Astrocyte (in vitro differentiated cells and primary cell): ENCODE measurements around the gene CROCC2.

Experiments used
- CTCF ChIP-seq: IDR thresholded peaks from 2 replicates; pipeline ENCODE4 v1.5.1; 2011; ENCODE audit warnings: low read depth, mild to moderate bottlenecking, inconsistent platforms, low read length, moderate library complexity; ENCODE audit not compliant: insufficient read depth
- EZH2 ChIP-seq: IDR thresholded peaks from 2 replicates; pipeline ENCODE4 v1.6.1; 2012; ENCODE audit warnings: mild to moderate bottlenecking, low read length, inconsistent platforms; ENCODE audit not compliant: insufficient read depth

DNA sequence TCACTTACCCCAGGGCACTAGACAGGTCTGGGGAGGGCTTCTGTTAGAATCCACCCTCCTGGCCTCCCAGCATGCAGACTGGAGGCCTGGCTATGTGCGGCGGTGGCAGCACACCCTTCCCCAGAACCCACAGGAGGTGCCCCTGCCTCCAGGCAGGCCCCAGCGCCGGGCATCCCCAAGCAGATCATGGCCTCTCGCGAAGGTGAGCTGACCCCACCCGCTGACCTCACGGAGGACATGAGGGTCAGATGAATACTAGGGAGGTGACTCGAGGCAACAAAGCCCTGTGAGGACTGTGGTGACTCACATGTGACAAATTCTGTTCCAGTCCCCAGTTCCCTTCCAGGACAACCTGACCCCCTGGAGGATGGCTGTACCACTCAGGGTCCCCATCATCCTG is 12.1 kb upstream of the CROCC2 start:
- no peak for TF ChIP-seq CTCF
- no peak for TF ChIP-seq EZH2
